IPS-18a (cell line): ENCODE results near the gene MMP13.

Experiments
- H3K27ac ChIP-seq: one replicate; pipeline ENCODE4 v1.5.1; 2013; ENCODE audit warnings: low read length
- H3K27me3 ChIP-seq: one replicate; pipeline ENCODE4 v1.6.1; 2013; ENCODE audit warnings: mild to moderate bottlenecking, low read length; ENCODE audit not compliant: control insufficient read depth, insufficient read depth
- H3K36me3 ChIP-seq: one replicate; pipeline ENCODE4 v1.6.1; 2013; ENCODE audit warnings: low read depth, low read length; ENCODE audit not compliant: control insufficient read depth
- H3K4me1 ChIP-seq: one replicate; pipeline ENCODE4 v1.6.1; 2013; ENCODE audit warnings: low read depth, low read length; ENCODE audit not compliant: control insufficient read depth
- H3K4me3 ChIP-seq: one replicate; pipeline ENCODE4 v1.5.1; 2013; ENCODE audit warnings: low read length
- H3K9ac ChIP-seq: one replicate; pipeline ENCODE4 v1.6.1; 2013; ENCODE audit warnings: mild to moderate bottlenecking, low read length, moderate library complexity
- H3K9me3 ChIP-seq: one replicate; pipeline ENCODE4 v1.6.1; 2013; ENCODE audit warnings: low read depth, low read length; ENCODE audit not compliant: control insufficient read depth

The MMP13 gene

GRCh38 chr11:102933627-102934026, 21.9 kb downstream of the MMP13 start:
- H3K4me3 ChIP-seq = no peak overlapping the region

GRCh38 chr11:102932678-102933077, 22.9 kb downstream of the MMP13 start:
- no peak overlapping the region for H3K4me3 ChIP-seq

More at GRCh38 chr11:102933627-102934026, 21.9 kb downstream of the MMP13 start:
- Histone ChIP-seq H3K36me3 (no peaks in the 10 kb centered on the region), H3K27me3 (no peaks in the 10 kb centered on the region), H3K4me1 (no peaks in the 10 kb centered on the region), H3K9me3 (no peaks in the 10 kb centered on the region), H3K9ac (no peak overlapping the region), H3K27ac (no peak overlapping the region)

DNA sequence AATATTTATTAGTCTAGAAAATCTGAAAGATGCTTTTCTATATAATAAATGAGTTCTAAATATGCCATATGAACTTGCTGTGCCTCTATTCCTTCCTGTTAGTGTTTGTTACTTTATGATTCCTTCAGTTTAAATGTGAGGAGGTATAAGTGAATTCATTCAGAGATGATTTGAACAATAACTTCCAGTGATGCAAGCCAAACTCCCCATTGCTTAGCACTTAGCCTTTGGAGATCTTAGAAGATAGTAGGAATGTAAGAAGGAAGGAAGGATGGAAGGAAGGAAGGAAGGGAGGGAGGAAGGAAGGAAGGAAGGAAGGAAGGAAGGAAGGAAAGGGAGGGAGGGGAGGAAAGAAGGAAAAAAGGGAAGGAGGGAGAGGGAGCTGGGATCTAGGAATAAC, 25.1 kb downstream of the MMP13 start:
- Histone ChIP-seq H3K27me3 (no peaks in the 10 kb centered on the region), H3K9me3 (no peaks in the 10 kb centered on the region), H3K36me3 (no peaks in the 10 kb centered on the region), H3K4me1 (no peaks in the 10 kb centered on the region), H3K4me3 (no peak overlapping the region), H3K27ac (no peak overlapping the region), H3K9ac (no peak overlapping the region)

More at GRCh38 chr11:102932678-102933077, 22.9 kb downstream of the MMP13 start:
- Histone ChIP-seq H3K27me3 (no peaks in the 10 kb centered on the region), H3K27ac (no peak overlapping the region), H3K36me3 (no peaks in the 10 kb centered on the region), H3K9ac (no peak overlapping the region), H3K4me1 (no peaks in the 10 kb centered on the region), H3K9me3 (no peaks in the 10 kb centered on the region)

GRCh38 chr11:102929972-102930371, 25.6 kb downstream of the MMP13 start:
- Histone ChIP-seq H3K9ac (no peak overlapping the region), H3K27ac (no peak overlapping the region), H3K4me3 (no peak overlapping the region), H3K9me3 (no peaks in the 10 kb centered on the region), H3K27me3 (no peaks in the 10 kb centered on the region), H3K4me1 (no peaks in the 10 kb centered on the region), H3K36me3 (no peaks in the 10 kb centered on the region)

DNA sequence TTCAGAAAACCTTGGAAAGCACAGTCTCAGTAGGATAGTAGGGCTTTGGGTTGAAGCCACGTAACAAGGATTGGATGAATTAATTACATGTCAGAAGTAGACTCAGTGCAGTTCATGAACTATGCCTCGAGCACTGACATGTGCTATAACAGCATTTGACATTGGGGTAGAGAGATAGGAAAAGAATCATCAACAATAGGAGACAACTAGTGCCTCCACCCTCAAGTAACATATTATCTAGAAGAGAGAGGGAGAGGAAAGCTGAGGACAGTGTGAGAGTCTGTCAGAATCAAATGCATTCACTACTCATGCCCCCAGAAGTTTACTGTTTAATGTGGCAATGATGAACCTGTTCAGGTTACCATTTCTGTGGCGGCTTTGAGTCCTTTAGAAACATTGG, 26.4 kb downstream of the MMP13 start:
- H3K4me3 ChIP-seq = no peak overlapping the region
- H3K4me1 ChIP-seq = no peaks in the 10 kb centered on the region
- no peaks in the 10 kb centered on the region for H3K27me3 ChIP-seq
- no peaks in the 10 kb centered on the region for H3K36me3 ChIP-seq
- no peaks in the 10 kb centered on the region for H3K9me3 ChIP-seq
- H3K9ac ChIP-seq = no peak overlapping the region
- H3K27ac ChIP-seq = no peak overlapping the region

DNA sequence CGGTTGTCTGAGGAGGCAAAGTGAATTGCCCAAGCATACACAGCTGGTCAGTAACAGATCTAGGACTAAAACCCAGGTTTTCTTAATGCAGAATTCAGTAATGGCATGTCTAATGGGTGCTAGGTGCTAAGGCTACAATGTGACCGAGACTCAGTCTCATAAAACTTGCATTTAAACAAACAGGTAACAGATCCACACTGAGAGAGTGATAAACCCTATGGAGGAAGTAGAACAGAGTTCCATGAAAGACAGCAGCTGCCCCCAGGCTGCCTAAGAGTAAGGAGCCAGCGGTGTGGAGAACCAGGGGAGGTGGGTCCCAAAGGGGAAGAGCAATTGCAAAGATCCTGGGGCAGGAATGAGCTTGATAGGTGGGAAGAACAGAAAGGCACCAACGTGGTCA, 27.3 kb downstream of the MMP13 start:
- no peak overlapping the region for H3K27ac ChIP-seq
- no peaks in the 10 kb centered on the region for H3K4me1 ChIP-seq
- no peak overlapping the region for H3K9ac ChIP-seq
- no peaks in the 10 kb centered on the region for H3K36me3 ChIP-seq
- H3K27me3 ChIP-seq = no peaks in the 10 kb centered on the region
- no peak overlapping the region for H3K4me3 ChIP-seq
- H3K9me3 ChIP-seq = no peaks in the 10 kb centered on the region

DNA sequence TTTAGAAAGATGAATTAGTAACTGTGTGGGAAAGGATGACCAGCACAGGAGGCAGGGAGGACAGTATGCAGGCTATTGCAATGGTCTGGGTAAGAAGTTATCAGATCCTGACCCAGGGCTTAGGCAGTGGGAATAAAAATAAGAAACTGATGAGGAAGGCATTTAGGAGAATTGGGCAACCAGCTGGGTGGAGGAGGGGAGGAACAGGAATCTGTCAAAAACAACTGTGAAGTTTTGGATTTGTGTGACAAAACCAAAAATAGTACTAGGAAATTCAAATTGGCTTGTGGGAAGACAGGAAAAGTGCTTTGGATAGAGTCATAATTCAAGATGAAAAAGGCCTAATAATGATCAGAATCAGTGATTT, 27.9 kb downstream of the MMP13 start:
- Histone ChIP-seq H3K4me3 (no peak overlapping the region), H3K4me1 (no peaks in the 10 kb centered on the region), H3K36me3 (no peaks in the 10 kb centered on the region), H3K9me3 (no peaks in the 10 kb centered on the region), H3K27me3 (no peaks in the 10 kb centered on the region), H3K27ac (no peak overlapping the region), H3K9ac (no peak overlapping the region)

- H3K4me3 ChIP-seq = no peak overlapping the region
- H3K36me3 ChIP-seq = no peaks in the 10 kb centered on the region
- H3K27ac ChIP-seq = no peak overlapping the region
- no peaks in the 10 kb centered on the region for H3K27me3 ChIP-seq
- no peaks in the 10 kb centered on the region for H3K9me3 ChIP-seq
- no peaks in the 10 kb centered on the region for H3K4me1 ChIP-seq
- no peak overlapping the region for H3K9ac ChIP-seq
These were observed 28.4 kb downstream of the MMP13 start for GRCh38 chr11:102926961-102927623.

- Histone ChIP-seq H3K4me3 (no peak overlapping the region), H3K4me1 (no peaks in the 10 kb centered on the region), H3K9me3 (no peaks in the 10 kb centered on the region), H3K9ac (no peak overlapping the region), H3K27ac (no peak overlapping the region), H3K27me3 (no peaks in the 10 kb centered on the region), H3K36me3 (no peaks in the 10 kb centered on the region)
These were observed 29.0 kb downstream of the MMP13 start for GRCh38 chr11:102926517-102926916.

DNA sequence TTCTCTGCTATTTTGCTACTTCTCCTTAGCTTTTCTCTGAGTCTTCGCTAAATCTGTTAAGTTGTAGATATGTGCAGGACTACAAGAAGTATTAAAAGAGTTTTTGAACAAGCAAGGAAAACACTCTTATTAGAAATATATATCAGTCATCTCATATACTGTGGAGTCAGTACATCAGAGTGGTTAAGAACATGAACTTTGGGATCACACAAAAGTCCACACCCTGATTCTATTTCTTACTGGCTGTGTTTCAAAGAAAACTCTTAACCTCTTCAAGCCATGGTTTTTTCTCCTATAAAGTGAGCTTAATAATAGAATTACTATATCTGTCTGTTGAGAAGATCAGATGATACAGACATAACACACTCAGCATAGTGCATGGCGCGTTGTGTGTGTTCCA, 29.5 kb downstream of the MMP13 start:
- H3K27ac ChIP-seq = no peak overlapping the region
- H3K9ac ChIP-seq = no peak overlapping the region

DNA sequence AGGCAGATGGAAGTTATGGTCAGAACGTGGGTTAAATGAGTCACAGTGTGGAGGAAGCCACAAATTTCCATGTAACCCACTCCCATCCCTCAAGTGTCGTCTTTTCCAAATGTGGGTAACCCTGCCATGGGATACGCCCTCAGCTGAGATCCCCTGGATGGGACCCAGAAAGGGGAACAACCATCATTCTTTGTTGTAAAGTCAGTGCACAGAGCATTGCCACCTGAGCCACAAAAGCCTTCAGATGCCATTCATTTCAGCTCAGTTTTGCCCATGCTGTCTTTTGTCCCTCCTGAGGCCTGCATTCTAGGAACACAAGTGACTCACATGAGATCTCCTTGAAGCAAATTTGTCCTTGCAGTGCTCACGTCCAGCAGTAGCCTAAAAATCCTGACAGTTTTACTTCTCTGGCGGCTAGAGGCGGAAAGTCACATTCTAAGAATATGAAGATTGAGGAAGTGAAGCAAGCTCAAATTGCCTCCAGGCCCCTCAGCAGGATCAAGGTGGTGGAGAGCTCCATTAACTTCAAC, 30.6 kb downstream of the MMP13 start:
- Histone ChIP-seq H3K27me3 (no peaks in the 10 kb centered on the region), H3K4me1 (no peaks in the 10 kb centered on the region), H3K36me3 (no peaks in the 10 kb centered on the region), H3K9ac (no peak overlapping the region), H3K9me3 (no peaks in the 10 kb centered on the region), H3K4me3 (no peak overlapping the region), H3K27ac (no peak overlapping the region)

More for the DNA sequence above, 29.5 kb downstream of the MMP13 start:
- Histone ChIP-seq H3K36me3 (no peaks in the 10 kb centered on the region), H3K4me1 (no peaks in the 10 kb centered on the region), H3K9me3 (no peaks in the 10 kb centered on the region), H3K4me3 (no peak overlapping the region), H3K27me3 (no peaks in the 10 kb centered on the region)

DNA sequence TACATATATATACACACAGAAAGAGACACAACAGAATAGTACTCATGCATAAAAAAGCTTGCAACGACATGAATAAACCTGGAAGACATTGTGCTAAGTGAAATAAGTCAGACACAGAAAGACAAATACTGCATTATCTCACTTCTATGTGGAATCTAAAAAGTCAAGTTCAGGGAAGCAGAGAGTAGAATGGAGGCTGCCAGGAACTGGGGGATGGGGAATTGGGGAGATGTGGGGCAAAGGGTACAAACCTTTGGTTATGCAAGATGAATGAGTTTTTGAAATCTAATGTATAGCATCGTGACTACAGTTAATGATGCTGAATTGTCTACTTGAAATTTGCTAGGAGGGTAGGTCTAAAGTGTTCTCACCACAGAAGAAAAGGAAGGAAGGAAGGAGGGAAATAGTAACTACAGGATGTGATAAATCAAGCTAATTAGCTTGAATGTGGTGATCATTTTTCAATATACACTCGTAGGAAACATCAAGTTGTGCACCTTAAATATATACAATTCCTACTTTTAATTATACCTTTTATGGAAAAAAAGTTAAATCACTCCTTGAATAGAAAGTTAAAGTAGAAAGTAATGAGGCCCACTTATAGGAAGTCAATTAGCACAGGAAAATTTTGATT, 33.8 kb downstream of the MMP13 start:
- Histone ChIP-seq H3K36me3 (no peaks in the 10 kb centered on the region), H3K9me3 (no peaks in the 10 kb centered on the region), H3K9ac (no peak overlapping the region), H3K27ac (no peak overlapping the region), H3K27me3 (no peaks in the 10 kb centered on the region), H3K4me3 (no peak overlapping the region), H3K4me1 (no peaks in the 10 kb centered on the region)
